NCI-H2107 (cell line): ENCODE data around the gene SLC31A1.

Source experiments
- DNase-seq: peaks from one replicate; lab custom pipeline; 2025; lab: John Stamatoyannopoulos, UW

Gene SLC31A1

DNA sequence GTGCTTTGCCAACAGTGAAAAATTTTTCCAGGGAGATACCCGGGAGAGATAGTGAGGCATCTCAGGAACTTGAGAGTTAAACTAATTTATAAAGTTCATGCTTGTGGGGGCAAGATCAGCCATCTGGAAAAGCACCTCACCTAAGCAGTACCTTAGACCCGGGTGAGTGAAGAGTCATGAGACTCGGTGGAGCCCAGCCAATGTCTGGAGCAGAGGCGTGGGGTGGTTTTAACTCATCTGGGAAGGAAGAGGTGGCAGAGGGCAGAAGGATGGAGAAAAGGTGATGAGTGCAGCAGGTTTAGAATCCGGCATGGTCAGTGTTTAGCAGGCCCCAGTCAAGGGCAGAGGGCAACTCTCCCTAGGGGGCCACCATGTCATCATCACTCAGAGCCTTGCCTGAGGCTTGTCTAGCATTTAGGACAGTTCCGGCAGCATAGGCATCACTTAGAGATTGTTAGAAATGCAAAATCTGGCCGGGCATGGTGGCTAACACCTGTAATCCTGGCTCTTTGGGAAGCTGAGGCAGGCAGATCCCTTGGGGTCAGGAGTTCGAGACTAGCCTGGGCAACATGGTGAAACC is 86.1 kb downstream of the SLC31A1 start:
- DNase-seq = no peak

DNA sequence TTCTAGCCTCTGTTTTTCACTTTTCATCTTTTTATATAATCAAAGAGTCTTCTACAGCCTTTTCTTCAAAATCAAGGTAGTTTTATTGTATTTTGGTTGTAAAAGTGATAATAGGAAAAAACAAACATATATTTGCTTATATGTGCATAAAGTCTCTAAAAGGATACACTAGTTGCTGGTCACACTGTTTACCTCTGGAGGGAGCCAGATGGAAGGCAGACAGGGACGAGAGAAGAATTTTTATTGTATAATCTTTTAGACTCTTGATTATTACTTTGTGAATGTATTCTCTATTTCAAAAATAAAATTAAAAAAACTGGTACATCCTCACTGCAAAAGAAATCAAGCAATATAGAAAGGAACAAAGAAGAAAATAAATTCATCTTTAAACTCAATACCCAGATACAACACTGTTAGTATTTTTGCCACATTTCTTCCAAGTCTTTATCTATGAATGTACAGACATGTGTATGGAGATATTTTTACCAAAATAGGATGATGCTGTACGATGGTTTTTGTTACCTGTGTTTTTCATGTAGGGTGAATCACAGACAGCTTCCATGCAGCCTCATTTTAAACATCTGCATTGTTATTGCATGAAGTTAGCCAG is 88.0 kb downstream of the SLC31A1 start:
- no peak for DNase-seq

DNA sequence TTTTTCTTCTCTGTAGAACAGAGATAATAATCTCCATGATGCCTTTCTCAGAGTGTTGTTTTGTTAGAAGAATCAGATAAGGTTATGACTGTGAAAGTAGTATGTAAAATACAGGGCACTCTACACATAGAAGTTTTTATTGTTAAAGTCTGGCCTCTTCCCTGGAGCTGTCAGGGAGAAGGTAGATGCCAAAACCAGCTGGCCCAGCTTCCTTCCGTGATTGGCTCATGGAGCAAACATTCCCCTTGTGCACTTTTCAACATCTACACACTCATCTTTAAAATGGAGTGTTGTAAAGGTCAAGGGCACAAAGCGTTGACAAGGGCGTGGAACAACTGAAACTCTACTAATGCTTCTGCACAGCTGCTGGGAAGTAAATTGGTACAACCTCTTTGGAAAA is 89.2 kb downstream of the SLC31A1 start:
- no peak for DNase-seq

DNA sequence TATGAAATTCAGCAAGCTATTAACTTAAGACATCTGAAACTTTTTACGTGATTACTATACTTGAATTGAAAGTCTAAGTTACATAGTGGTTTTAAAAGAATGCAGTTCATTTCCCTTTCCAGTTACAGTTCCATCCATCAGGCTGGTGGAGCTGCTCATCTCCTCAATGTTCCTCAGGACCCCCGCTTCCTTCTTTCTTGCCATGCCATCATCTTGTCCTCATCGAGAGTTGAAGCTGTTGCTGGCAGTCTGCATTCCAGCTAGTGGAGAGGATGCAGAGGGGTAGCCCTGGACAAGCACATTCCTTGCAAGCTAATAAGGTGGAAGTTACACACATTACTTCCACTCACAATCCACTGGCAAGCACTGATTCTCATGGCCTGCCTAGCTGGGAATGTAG is 90.6 kb downstream of the SLC31A1 start:
- no peak for DNase-seq

DNA sequence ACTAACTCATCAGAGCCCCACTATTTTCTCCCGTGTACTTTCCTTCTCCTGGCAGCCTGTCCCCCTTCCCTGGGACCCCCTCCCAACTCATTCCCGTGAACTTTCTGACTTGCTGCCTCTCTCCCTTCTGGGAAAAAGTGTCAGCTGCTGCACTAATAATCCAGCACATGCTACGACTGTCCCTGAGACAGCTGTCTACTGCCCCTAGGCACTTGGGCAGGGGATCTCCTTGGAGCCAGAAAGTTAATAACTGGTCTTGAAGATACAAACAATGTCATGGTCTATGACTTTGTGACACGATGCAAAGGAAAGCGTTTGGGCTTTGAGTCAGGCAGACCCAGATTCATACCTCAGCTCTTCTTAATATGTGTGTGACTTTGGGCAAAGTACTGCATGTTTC is 91.9 kb downstream of the SLC31A1 start:
- DNase-seq = no peak
